NCI-H1092 (cell line): ENCODE data around the gene ERC1.
A peak's percentile ranks its signal among the peaks of the same experiment; 100 is the strongest.
"Not testable (repeated sequence)": the region's sequence is repeated elsewhere in the genome, so short reads cannot be mapped to it uniquely, and the experiment has no call there.

Experiments
- DNase-seq: peaks from one replicate; lab custom pipeline; 2025; lab: John Stamatoyannopoulos, UW

Gene ERC1

DNA sequence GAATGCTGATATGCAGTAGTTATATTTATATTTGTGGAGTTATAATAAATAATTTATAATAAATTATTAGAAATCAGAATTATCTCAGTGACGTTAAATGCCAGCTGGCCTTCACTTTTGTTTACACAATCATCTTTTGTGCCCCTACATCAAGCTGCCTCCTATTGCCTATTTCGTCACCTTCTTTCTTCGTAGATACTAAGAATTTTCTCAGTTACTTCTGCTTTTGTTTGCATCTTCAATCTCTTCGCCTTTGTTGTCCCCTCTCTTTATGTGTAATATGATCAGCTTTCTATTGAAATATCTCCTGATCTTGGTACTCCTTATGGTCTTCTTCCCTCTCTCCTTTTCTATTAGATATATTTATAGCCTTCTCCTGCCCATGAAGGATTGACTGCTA is 197.0 kb downstream of the ERC1 start:
- DNase-seq, result no peak

GRCh38 chr12:1189163-1189562 is 198.1 kb downstream of the ERC1 start:
- DNase-seq, result no peak

DNA sequence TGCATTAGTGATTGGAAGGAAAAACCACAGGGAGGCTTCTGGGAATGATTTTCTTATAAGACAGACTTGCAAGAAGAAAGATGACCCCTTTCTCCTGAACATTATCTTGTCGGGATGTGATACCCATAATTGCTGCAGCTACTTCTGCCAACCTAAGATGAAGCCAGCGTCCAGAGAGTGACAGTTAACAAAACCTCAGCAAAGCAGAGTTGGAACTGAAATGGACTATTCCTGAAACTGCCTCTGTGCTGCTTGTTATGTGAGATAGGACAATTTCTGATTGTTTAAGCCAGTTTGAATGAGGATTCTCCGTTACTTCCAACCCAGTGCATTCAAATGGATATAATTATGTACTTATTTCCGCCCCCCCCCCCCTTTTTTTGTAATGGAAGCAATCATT is 204.5 kb downstream of the ERC1 start:
- DNase-seq, result no peak

- no peak for DNase-seq
Observed at GRCh38 chr12:1197264-1198018, 206.4 kb downstream of the ERC1 start.

- DNase-seq, result not testable (repeated sequence)
Observed at GRCh38 chr12:1198854-1199253, 207.8 kb downstream of the ERC1 start.

- DNase-seq, result no peak
Observed at GRCh38 chr12:1199700-1200099, 208.7 kb downstream of the ERC1 start.

- no peak for DNase-seq
Observed at GRCh38 chr12:1201030-1201429, 210.0 kb downstream of the ERC1 start.

DNA sequence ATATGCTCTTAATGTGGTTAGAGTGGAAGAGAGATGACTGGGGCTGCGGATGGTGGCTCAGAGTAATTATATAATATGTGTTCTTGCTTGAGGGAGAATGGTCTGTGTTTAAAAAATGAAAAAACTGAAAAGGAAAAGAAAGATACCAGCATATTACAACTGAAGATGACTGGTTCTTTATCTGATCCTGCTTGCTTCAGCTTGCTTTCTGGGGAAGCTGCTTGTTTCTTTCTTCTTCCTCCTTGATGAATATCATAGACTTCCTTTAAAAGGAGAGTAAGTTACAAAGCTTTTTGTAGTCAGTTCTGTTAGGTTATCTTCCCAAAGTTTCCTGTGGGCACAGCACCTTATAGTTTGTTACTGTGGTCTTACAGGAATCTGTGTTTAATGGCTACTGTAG is 210.9 kb downstream of the ERC1 start:
- no peak for DNase-seq

- no peak for DNase-seq
Observed at GRCh38 chr12:1203735-1204019, 212.7 kb downstream of the ERC1 start.

DNA sequence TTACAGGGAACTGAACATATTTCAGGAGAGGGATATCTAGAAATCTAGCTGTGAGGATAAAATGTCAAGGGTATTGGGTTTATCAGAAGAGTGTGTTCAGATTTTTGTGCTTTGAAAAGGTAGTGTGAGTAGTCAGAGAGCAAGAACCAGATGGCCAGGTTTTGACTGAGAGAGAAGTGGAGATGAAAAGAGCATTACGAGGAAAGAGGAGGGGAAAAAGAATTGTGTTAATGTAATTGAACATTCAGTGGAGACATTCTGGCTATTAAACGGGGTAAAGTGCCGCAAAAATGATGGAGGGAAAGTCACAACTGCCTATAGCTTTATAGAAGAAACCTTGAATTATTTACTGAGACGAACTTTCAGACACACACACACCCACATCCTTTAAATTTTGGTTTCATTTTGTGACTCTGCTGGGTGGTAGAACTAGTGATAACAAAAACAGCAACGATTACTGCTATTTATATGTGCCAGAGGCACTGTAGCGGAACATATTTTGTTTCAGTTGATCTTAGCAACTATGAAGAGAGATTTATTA is 213.6 kb downstream of the ERC1 start:
- DNase-seq, result no peak

DNA sequence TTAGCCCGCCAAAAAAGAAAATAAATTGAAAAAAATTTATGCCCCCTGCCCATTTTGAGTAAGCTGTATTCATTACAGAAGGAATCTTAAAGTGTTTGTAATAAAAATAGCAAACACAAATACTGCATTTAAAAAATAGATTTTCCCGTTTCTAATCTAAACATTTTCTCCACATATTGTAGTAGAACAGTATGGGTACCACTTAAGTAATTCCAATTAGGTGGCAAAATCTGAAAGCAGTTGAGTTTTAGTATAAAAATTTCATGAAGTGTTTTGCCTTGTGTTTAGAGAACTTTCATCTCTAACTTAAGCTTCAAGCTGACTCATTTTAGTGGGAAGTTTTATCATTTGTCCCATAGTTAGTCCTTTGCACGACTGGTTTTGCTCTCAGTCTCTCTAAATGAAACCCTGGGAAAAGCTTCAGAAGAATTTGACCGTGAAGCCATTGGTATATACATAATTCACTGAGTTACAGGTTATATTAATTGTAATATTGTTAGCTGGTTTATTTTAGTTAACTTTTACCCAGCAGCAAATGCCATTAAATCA is 214.6 kb downstream of the ERC1 start:
- no peak for DNase-seq

DNA sequence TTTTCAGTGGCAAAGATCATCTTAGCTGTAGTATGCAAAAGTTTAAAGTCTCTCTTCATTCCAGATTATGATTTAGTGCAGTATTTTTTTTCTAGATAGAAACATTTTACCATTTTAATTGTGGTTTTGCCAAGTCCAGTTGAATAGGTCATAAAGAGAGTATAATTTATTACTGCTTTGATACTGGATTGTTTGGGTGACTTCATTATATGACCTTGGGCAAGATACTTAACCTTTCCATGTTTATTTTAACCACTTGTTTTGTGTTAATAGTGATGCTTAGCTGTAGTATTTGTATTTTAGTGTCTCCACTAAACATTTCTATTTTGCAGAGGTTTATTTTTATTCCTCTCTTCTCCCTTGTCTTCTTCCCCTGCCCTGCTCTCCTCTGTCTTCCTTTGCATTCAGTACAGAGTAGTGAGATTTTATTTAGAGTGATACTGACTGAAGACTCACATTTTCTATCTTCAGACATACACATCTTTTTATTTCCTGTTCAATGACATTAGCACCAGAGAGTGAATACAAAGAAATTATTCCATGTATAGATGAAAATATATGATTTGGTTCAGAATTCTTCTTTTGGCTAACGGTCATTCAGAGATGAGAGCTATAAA is 215.2 kb downstream of the ERC1 start:
- DNase-seq, result no peak

DNA sequence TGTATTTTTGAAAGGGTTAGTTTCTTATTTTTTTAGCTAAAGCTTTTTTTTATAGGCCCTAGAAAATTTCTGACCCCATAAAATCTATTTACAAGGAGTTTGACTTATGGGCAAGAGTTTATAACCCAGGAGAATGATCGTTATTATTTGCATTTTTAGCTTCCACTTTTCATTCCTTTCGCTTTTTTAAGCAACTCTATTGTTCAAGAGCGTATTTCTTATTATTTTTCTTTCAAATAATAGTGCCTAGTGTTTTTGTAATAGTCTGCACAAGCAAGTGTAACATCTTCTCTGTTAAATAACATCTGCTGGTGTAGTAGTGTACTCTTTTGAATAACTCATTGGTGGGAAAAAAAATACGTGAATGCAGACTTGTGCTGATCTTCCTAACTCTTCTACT is 216.3 kb downstream of the ERC1 start:
- DNase-seq, result no peak

GRCh38 chr12:1208719-1209118 is 217.7 kb downstream of the ERC1 start:
- not testable (repeated sequence) for DNase-seq

DNA sequence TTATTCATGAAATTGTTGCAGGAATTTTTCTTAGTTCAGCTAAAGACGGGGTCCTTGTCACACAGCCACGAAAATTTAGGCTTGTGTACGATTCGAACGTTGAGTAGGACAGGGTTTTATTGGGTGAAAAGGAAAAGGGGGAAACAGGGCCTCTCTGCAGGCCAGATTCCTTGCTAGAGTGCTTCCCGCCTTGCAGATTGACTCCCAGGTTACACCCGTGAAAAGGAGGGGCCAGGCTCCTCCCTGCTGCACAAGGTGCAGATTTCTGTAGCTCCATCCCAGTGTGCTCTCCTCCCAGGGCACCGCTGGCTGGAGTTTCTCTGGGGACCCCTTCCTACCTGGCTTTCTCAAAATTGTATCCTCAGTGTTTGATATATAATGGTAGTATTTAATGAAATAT is 221.5 kb downstream of the ERC1 start:
- DNase-seq, result no peak

- DNase-seq, result no peak
Observed at GRCh38 chr12:1213205-1213604, 222.2 kb downstream of the ERC1 start.

DNA sequence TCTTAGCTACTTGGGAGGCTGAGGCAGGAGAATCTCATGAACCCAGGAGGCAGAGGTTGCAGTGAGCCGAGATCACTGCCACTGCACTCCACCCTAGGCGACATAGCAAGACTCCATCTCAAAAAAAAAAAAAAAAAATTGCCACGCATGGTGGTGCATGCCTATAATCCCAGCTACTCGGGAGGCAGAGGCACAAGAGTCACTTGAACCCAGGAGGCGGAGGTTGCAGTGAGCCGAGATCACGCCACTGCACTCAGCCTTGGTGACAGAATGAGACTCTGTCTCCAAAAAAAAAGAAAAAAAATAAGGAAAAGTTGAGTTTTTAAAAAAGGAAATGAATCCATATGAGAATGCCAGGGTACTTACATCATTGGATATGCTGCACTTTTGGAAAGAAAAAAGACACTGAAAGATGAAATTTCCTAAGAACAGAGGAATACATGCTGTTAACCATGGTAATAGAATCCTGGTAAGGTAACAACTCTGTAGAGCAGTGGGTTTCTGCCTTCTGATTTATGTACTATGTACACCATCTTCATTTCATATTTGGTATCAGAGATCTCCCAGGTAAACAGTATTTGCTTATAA is 222.7 kb downstream of the ERC1 start:
- no peak for DNase-seq

GRCh38 chr12:1216560-1216959 is 225.5 kb downstream of the ERC1 start:
- no peak for DNase-seq

DNA sequence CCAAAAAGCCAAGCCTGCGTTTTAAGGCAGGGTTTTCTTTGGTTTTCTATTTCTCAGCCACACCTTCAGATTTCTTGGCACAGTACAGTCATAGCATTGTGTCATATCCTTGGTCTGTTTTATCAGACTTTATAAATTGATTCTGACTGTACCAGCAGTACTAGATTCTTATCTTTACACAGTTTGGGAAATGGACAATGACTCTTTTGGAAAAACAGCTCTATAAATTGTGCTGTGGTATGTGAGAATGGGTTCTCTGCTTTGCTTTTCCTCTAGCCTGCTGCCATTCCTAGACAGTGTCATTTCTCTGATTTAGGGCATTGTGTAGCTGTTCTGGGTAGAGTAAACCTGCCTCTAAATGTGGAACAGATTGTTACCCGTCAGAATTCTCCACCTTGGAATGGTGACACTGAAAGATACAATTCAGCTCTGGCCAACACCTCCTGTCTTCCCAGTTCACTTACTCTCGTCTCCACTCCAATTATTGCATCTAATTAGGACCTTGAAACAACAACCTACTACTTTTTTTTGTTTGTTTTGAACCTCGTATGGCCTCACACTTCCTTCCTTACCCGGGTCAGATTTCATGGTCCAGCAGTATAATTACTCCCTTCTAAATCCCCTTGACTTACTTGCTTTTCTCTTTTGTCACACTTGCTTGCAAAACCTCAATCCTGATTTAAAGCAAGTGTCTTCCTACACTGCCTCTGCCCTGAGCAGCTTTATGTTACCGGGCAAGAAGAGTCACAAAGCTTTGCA is 226.3 kb downstream of the ERC1 start:
- no peak for DNase-seq

- DNase-seq, result no peak
Observed at GRCh38 chr12:1218369-1218768, 227.3 kb downstream of the ERC1 start.

DNA sequence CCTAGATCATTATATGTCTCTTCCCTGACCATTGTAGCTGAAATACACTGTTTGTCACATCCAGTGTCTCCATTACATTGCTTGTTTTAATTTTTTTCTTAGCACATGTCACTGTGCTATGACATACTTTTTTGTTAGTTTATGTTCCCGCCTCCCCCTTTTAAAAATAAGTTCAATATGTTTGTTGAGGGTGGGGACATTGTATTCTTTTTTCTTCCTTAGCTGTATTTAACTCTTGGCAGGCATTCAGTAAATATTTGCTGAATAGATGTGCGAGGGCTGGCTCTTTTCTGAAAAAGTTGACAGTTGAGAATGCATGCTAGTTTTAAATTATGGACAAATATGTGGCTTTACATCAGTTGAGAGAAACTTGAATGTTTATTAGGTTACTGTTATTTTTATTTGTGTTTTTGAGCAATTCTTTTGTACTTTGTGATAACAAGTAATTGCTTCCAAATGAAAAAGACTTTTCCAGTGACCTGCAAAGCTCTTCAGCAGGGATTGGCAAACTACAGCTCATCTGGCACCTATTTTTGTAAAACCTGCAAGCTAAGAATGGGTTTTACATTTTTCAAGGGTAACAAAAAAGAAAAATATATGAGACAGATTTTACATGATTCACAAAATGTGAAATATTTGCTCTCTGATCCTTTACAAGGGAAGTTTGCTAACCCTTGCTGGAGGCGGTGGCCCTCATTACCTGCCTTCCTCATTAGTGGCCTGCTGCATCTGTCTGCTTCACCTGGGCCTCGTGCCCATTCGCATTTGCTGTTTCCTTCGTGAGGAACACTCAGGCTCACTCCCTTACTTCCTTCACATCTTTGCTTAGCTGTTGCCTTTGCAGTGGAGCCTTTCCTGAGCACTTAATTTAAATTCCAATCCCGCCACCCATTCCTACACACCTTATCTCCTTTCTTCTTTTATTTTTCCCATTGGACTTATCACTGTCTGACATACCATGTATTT is 229.4 kb downstream of the ERC1 start:
- peak; percentile 73 for DNase-seq
